GM19395 (cell line): ENCODE results near the gene MASP1.
"Not testable (repeated sequence)": the region's sequence is repeated elsewhere in the genome, so short reads cannot be mapped to it uniquely, and the experiment has no call there.

Experiments
- ATAC-seq: cut with Tn5 transposase; IDR thresholded peaks from one replicate; pipeline ENCODE4 v1.9.1; 2021; ENCODE audit warnings: mild to moderate bottlenecking, moderate library complexity; ENCODE audit not compliant: unreplicated experiment

The MASP1 gene

DNA sequence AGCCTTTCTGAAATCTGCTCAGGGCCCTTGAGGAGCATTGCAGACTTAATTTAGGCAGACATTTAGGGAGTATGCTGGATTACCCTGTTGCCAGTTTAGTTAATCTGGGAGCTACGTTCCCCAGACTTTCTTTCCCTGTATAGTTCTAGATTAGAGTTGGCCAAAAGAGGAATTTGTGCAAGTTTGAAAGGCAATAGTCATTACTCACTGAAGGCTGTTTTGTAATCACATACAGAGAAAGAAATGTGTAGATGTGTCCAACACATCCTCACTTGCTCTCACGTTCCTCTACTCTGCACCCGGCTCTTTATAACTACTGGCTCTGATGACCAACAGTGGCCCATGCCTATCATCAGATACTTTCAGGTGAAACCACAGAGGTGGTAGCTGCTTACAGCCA lies 24.2 kb downstream of the MASP1 start:
- no peak for ATAC-seq

DNA sequence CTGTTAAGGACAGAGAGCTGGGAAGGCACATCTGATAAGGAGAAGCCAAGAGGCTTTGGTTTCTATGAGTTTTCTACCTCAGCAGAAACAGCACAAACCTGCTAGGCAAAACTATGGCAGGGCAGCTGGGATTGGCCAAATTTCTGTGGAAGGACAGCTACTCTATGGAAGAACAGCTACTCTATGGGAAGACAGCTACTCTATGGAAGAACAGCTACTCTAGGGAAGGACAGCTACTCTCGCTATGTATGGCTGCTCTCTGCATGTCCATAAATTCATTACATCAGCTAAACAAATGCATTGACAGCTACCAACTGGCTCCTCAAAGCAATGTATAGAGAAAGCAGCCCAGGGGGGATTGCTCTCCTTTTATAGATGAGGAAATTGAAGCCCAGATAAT lies 24.8 kb downstream of the MASP1 start:
- no peak for ATAC-seq

DNA sequence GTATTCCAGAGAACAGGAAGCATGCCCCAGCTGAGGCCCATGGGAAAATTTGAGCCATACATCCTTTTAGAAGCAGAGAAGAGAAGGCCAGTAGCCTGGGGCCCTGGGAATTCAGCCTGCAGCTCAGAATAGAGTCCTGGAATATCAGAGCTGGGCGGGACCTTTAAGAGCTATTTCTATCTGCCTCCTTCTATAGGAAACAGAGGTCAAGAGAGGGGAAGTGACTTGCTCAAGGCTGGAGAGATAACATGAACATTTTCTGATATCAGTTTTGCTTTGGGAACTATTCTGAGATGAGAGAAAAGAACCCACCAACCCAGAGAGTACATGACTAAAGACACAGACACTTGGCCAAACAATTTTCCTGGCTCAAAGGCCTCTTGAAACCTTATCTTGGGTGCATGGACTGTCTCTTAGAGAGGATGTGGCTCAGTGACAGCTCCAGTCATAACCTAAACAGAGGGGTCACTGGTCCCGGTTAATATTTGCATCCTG lies 26.0 kb downstream of the MASP1 start:
- ATAC-seq: no peak

DNA sequence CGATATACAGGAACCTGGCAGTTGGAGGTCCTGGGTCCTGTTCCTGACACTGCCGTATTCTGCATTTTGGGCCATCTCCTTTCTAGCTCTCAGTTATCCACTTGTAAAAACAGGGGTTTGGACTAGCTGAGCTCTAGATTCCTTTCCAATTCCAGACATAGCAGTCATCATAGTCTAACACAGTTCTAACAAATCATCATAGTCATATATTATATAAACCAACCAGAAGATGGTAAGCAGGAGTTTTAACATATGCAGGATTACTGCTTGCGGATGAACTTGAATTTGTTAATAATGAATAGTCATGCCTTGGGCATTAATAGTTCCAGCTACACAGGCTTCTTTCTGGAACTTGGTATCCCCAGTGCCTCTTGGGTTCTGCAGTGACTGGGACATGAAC lies 26.6 kb downstream of the MASP1 start:
- no peak for ATAC-seq

DNA sequence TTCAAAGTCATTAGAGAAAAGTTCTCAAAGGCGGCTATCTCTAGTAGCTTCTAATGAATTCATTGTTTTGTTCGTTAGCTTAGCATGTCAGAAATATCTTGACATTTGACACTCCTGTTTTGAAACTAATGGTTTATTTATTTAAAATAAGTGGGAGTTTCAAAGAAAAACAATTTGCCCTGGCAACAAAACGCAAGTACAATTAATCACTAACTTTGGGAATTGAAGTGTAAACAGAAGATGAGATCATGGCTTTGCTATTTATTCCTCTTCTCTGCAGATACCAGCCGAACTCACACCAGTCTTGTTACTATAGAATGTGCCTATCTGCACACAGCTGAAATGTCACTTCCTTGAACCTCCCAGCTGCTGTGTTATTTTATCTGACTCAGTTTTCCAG lies 27.5 kb downstream of the MASP1 start:
- no peak for ATAC-seq

DNA sequence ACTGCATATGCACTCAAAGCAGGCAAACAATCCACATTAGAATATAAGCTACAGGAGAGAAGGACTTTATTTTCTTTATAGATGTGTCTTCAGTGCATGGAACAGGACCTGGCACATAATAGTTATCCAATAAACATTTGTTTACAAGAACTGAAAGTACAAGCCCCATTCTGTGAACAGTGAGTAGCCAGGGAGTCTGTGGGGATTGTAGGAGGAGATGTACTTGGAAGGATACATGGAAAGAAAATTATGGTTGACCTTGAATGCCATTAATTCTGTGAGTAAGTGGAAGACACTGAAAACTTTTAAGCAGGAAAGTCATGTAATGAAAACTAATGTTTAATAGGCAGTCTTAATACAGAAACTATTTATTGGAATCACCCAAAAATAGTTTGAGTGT lies 28.3 kb downstream of the MASP1 start:
- no peak for ATAC-seq

DNA sequence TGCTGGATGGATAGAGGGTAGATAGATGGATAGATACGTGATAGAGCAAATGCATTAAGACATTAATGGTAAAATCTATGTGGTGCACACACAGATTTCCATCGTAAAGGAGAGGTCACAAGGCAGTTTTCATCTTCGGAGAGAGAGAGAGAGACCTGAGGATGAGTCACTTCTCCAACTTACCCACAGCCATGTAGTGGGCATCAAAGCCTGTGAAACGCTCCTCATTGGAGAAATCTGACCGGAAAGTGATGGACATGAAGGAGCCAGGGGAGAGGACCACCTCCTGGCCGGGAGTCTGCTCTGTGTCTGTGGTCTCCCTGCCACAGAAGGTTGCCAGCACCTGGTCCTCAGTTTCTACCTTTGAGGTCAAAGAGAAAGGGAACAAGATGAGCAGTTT lies 29.2 kb downstream of the MASP1 start:
- ATAC-seq: no peak

DNA sequence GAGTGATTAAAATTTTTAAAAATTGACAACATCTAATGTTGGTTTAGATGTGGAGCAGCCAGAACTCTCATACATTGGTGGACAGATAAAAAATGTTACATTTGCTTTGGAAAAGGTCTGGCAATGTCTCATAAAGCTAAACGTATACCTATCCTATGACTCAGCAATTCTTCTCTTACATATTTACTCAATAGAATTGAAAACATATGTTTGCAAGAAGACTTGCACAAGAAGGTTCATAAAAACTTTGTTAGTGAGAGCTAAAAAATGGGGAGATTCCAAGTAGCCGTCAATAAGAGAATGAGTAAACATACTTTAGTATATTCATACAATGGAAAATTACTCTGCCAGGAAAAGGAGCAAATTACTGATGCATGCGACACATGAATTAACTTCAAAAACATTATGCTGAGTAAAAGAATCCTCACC lies 30.0 kb downstream of the MASP1 start:
- no peak for ATAC-seq

DNA sequence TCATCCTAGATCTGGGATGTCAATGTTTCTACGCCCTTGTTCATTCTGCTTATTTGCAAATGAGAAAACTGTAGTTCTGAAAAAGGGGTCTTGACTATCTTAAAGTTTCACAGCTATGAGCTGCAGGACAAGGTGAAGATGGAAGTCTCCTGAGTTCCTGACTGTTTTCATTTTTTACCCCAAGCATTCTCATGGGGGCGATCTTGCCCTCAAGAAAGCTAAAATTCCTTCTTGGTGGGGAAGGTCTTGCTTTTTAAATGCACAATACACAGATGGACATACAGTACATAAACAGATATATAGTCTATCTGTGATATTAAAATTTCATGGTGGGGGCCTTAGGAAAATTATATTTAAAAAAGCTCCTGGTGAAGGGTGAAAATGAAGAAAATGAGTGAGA lies 32.4 kb downstream of the MASP1 start:
- no peak for ATAC-seq

DNA sequence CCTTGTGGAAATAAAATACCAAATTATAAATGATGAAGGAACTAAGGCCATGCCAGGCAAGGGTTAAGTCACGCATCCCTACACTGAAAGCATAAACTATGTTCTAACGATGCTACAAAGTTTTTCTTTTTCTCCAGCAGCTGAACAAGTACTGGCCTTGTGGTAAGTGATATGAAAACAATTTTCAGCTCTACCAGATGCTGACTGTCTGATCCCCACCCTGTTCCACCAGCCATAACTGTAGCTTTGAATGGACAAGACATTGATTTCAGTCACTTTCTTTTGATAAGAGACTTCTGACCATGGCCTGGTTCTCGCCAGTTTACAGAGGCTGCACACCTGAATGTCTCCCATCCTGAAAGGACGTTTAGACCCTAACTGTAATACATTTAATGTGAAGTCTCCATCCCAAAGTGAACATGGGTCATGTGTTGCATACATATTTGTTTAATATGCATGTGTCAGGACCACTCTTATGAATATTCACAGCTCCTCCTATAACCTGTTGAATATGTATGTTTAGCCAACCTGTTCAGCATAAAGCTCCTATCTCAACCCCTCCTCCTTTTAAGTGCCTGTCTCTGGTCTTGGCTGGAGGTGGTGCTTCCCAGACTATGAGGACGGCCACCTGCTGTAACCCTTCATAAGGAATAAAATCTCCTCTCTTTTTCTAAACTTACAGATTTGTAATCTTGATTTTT lies 33.4 kb downstream of the MASP1 start:
- no peak for ATAC-seq

DNA sequence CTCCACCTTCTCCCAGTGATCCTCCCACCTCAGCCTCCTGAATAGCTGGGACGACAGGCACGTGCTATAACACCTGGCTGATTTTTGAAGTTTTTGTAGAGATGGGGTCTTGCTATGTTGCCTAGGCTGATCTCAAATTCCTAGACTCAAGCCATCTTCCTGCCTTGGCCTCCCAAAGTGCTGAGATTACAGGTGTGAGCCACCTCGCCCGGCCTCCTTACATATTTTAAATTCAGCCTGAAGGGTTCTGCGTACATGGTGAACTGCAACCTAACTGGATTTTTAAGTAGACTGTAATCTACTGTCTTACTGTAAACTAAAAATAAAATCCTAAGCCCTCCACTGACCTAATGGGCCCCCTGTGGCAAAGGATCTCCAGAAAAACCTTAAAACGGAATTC lies 34.1 kb downstream of the MASP1 start:
- no peak for ATAC-seq

DNA sequence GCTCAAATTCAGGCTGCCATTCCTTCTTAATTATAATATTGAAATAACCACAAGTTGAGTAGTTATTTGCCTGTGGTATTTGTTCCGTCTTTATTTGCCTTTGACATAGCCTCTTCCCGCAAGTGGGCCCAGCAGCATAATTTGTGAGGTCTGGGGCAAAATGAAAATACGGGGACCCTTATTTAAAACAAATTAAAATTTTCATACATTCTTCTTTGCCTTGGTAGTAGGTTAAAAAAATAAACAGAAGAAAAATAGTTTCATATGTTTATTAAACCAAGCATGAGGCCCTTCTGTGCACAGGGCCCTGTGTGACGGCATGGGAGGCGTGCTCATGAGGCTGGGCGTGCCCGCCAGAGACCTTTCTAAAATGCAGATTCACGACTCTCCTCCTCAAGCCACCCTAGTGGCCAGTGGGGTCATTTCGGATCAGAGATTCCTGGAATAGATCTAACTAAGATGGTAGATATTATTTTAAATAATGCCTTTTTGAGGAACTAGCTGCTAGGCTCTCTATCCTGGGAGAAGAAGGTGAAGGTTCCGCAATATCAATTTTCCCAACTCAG lies 35.4 kb downstream of the MASP1 start:
- no peak for ATAC-seq

DNA sequence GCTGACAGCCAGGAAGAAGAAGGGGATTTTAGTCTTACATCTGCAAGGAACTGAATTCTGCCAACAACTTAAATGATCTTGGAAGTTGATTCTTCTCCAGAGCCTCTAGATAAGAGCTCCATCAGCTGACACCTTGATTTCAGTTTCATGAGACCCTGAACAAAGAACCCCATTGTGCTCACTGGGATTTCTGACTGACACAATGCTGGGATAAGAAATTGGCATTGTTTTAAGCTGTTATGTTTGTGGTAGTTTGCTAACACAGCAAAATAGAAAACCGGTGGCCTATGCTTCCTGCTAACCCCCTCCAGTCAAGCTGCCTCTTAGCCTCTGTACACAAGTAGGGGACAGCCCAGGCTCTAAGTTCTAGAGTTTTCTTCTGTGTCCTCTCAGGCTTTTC lies 36.2 kb downstream of the MASP1 start:
- no peak for ATAC-seq

DNA sequence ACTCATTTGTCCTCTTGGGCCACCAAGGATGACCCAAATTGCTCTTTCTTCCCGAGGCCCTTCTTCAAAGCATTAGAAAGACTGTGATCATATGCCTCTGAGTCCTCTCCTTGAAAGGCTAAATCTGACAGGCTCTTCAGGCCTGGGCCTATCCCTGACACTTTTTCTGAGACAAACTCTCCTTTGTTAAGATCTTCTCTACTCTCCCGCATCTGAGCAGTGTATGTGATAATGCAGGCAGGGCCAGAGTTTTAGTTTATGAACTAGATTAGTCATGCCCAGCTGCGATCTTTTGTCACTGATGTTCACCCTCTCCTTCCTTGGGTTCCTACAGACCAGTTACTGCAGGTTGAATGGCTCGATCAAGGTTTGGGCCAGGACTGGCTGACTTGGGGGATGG lies 39.2 kb downstream of the MASP1 start:
- ATAC-seq: no peak

DNA sequence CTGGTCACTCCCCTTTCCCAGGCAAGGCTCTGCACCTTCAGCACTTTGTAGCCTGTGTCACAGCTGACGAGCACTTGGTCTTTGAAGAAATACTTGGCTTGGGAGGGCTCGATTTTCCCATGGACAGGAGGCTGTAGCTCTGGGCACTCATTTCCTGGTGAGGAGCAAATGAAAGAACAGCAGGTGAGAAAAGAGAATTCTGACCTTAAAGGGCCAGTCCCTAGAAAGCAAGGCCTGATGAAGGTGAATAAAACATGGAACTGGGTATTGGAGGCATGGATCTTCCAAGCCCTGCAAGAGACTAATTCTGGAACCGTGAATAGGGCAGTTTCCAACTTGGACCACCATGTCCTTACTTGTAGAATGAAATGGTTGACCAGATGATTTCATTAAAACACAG lies 39.9 kb downstream of the MASP1 start:
- no peak for ATAC-seq

DNA sequence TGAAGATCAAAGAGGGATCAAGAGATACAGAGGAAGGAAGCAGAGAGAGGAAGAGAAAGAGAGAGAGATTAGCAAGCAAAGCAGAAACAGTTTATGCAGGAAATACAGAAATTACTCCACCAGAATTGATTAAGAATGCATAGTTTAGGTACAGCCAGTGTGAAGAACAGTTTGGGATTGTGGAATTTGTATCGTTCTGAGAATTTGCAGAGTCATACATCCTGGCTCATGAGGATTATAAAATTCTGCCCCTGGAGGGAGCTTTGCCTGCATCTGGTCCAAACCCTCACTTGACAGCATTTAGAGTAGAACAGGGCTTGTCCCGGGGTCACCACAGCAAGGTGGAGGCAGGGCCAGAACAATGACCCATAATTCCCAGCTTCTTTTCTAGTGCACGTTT lies 44.1 kb downstream of the MASP1 start:
- no peak for ATAC-seq

DNA sequence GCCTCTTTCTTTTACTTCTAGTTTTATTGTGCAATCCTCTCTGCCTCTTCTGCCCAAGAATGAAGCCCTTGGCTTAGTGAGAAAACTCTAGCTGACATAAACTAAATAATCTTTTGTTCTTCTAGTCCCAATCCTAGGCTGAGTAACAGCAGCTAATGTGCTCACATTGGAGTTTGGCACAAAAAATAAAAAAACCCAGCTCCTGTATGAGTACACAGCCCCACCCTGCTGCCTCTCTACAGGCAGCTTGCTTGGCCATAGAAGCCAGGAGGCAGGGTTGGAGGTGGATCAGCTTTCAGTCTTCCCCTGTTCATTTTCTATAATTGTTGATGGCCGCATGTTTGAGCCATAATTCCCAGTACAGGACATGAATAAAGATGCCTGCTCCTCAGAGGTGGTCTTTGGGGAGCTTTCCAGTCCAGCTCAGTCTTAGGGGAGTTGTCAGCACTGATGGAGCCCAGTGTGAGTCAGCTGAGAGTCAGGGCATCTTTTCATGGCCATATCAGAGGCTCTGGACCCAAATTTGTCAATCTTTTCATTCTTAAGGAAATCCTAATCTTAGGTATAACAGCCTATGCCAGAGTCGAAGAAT lies 47.5 kb downstream of the MASP1 start:
- no peak for ATAC-seq

DNA sequence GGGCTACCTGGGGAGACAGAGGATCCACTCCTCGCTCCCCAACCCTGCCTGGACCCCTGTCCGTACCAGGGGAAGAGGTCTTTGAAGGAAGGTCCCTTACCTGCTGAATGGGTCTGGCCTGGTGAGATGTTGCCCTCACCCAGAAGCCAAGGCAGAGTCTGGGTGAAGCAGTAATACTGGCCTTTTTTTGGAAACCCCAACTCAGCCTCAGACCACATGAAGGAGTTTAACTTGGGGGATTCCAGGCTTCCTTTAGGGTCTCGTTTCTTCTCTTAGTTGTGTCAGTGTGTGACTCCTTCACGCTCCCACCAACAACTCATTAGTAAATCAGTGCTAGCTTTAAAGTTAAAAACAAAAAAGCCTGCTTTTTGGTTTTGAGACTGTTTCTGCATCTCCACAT lies 48.6 kb downstream of the MASP1 start:
- ATAC-seq: no peak

DNA sequence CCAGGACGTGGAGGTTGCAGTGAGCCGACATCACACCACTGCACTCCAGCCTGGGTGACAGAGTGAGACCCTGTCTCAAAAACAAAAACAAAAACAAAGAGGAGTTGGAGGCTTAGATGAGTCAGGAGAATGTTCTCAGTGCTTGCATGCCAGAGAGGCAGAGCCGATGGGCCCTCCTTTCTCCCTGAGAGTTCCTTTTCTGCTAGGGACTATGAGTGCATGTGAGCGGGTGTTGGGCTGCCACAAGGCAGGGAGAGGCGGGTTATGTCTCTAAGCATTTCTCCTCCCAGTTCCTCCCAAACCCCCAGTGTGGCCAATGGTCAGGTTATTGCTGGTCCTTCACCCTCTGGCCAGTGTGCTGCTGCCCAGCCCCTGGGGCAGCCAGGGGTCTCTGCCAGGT lies 49.1 kb downstream of the MASP1 start:
- ATAC-seq: no peak

DNA sequence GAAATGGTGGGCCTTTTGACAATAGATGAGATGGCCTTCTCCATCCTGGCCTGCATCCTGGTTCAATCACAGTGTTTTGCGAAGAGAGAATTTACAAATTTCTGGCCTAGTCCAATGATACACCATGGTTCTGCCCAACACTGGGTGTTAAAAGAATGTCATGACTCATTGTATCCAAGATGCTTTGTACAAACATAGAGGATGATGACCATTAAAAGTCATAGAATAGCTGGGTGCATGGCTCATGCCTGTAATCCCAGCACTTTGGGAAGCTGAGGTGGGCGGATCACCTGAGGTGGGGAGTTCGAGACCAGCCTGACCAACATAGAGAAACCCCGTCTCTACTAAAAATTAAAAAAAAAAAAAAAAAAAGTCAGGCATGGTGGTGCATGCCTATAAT lies 52.7 kb downstream of the MASP1 start:
- not testable (repeated sequence) for ATAC-seq

DNA sequence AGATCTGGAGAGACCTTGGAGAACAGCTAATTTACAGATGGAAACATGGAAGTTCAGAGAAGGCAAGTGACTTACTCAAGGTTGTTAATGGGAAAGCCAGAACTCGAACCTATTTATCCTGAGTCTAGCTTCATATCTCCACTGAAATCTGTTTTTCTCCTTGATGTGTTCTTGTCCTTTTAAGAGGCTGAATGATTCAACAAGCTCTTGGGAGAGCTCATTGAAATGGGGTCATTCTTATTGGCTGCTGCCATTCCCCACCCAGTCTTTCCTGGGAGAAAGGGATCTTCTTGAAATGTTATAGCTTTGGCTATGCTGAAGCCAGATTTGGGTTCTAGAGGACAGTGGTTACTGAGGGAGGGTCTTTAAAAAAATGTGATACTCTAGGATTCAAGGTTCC lies 53.3 kb downstream of the MASP1 start:
- no peak for ATAC-seq

DNA sequence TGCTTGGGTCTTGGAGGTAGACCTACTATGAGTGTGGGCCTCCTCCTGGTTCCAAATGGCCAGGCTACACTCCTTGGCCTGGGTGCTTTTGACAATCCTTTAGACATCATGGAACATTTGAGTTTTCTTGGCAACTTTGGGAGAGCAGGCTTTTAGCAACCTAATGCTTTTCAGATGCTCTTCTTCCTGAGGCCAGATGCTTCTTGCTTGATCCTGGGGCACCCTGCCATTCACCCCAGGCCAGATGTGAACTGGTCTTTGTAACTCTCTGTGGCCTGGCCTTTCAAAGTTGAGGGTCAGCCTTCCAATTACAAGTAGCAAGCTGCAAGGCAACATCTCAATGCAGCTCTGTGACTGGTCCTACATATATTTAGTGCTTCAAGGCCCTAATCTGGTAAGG lies 53.8 kb downstream of the MASP1 start:
- no peak for ATAC-seq

DNA sequence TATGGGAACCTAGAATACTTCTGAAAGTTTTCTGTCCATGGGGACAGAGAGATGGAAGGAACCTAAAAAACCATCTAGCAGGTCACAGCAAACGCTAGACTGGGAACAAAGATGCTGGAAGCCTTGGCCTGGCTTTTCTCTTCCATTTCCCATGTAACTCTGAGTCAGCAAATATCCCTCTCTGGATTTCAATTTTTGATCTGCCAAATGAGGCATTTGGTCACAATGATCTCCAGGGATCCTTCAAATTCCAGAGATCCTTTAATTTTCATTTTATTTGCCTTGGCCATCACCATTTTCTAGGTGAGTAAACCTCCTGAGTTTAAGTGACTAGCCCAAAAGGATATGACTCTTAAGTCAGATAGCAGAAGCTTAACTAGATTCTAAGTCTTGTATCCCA lies 54.6 kb downstream of the MASP1 start:
- ATAC-seq: no peak
